Activated T-cell treated with anti-CD3 and anti-CD28 coated beads, Interleukin-2, amount 50 U/mL, for 48 hours (primary cell): ENCODE measurements around the gene GRK5.

Experiments
- DNase-seq, 2 experiments: peaks; one replicate each; pipeline ENCODE4 v3.0.0-alpha.2; 2020

GRK5 gene

DNA sequence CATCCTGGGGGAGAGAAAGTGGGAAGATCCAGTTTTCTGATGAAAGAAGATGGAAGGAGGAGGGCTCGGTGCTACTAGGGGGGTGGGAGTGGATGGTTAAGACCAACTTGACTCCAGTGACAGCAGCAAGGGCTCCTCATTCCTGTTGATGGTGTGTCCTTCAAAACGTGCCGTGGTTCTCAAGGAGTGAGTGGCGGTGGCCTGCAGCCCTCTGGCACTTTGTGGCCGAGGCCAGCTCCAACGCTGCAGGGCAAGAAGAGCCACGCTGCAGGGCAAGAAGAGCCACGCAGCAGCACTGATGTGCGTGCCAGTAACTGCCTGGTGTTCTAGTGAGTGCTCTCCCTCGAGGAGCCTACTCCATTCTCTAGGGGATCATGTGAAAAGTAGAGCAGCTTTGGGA lies 72.1 kb downstream of the GRK5 start:
- no peak for DNase-seq

DNA sequence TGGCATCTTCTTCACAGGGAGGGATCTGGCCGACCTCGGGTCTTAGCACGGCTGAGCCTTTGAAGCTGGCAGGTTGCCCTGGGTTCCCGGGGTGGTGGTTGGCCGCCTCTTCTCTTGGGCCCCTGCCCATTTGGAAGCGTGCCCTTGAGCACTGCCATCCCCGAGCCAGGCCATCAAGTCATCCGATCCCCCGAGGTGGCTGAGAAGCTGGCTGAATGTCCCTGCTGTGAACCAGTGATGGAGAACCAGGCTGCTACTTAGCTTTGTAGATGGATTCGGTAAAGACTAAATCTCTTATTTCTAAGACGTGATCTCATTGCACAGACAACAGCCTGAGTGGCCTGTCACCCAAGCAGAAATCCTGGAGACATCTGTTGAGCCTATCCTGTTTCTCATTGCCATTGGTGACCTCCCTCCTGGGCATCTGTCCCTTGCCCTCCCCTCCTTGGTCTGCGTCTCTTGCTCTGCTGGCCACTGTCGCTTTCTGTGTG lies 74.3 kb downstream of the GRK5 start:
- DNase-seq, result no peak

- no peak for DNase-seq
Observed at GRCh38 chr10:119282446-119282845, 75.1 kb downstream of the GRK5 start.

DNA sequence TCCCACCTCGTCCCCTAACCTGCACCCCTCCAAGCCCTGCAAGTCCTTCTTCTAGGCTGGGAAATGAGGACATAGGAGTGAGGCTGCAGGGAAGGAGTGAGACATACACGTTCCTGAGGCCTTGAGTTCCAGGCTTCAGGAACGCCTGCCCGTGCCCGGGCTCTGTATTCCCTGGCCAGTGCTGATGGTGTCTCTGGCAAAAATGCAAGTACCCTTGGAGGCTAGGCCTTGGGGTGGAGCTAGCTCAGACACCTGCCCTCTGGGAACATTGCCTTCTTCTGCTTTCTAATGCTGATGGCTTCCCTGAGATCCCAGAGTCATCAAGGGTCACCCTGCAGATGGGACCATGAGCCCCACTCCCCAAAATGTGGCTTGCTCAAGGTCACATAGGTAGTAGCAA lies 76.0 kb downstream of the GRK5 start:
- DNase-seq, result no peak

DNA sequence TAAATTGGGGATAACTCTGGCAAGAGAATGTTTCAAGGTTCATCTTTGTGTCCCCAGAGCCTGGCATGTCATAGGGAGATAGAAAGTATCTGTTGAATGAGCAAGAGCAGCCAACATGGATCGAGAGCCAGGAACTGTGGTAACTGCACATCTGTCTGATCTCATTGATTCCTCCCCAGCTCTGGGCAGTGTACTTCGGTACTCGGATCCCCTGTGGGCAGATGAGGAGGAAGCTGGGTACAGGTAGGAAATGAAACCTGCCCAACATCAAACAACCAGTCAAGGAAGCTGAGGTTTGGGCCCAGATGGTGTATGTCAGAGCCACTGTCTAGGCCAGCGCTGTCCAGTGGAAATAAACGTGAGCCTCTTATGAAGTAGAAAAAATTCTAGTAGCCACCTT lies 76.4 kb downstream of the GRK5 start:
- DNase-seq, result no peak

DNA sequence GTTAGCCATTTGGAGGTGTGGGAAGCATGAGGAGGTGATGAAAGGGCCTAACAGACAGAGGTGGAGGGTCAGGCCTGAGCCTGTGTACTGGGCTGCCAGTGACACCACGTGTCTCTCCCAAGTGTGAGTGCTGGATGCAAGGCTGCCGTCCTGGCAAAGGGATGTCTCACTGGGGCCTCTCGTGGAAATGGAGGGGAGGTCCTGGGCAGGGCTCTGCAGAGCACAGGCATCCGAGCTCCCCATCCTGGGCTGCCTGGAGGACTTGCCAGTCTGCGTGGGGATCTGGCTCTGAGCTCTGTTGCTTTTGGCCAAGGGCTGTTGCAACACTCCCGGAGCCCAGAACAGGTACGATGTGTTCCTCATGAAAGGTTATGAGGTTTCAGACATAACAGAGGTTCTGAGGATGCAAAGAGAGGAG lies 77.3 kb downstream of the GRK5 start:
- DNase-seq, result no peak

- DNase-seq, result no peak
Observed at GRCh38 chr10:119285495-119286267, 78.3 kb downstream of the GRK5 start.

GRCh38 chr10:119286516-119286915 lies 79.1 kb downstream of the GRK5 start:
- DNase-seq, result no peak

GRCh38 chr10:119286983-119287633 lies 79.7 kb downstream of the GRK5 start:
- DNase-seq, result no peak

DNA sequence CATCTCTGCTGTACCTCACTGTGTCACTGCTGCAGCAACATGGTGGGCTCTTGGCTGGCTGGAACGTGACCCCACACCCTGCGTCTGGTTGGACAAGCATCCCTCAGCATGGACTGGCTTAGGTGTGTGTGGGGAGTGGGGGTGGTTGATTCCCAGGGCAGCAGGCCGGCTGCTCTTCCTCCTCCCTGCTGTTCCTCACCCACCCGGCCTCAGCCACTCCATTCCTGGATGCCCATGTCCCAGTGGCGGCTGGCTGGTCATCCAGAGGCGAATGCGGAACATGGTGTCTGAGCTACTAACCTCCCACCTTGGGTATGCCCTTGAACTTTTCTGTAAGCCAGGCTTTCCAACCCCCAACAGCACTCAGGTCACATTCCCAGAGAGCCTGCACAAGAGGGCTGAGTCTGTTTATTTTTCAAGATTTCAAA lies 81.2 kb downstream of the GRK5 start:
- DNase-seq, result no peak

DNA sequence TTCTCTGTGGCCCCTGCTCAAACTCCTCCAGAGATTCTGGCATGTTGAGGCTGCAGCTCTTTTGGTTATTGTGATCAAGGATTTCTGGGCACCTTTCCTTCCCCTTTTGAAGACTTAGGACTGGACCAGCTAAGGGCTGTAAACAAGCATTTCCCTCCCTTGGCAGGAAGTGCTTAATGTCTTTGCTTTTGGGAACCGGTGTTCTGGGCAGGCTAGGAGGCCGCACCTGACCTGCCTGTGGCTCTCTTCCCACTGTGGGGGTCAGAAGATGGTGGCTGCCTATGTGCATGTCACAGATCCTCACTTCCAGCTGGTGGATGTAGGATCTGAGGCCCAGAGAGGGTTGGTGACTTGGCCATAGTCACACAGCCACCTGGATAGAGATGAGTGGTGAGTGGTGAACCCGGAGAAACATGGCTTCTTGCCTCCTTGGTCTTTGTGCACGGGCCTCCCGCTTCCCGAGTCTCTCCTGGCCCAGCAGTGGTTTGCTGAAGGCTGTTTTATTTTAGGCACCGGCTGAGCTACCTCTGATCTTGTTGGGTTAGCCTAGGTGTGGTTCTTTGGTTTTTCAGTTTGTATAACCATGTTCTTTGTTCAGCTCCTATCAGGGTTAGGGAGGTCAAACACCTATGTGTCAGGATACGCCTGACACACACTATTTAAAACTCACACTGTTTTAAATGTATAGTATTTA lies 82.0 kb downstream of the GRK5 start:
- DNase-seq, result no peak

DNA sequence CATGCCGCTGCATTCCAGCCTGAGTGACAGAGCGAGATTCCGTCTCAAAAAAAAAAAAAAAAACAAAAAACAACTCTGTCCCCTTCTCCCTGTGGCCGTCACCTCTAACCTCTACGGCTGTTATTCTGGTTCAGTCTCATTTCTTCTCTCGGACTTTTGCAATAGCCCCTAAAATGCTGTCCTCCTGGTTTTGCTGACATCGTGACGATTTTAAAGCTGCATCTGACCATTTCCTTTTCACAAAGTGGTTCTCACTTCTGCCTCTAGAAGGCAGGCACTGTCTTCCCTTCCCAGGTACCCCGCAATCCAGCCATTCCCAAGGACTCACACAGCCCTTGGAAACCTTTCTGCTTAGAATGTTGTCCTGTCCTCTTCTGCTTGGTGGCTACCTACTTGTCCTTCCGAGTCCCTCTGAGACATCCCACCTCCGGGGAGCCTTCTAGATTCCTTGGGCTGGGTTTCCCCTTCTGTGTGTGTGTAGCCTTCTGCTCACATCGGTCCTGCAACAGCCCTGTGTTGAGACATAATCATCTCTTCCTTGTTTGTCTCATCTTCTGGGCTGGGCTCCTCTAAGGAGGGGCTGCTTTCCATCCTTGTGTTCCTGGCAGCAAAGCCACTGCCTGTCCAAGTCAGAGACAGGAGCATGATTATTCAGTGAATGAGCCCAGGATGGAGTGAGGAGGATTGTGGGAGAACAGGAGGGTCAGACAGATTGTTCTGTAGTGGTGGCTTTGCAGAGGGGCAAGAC lies 83.1 kb downstream of the GRK5 start:
- DNase-seq, result no peak

DNA sequence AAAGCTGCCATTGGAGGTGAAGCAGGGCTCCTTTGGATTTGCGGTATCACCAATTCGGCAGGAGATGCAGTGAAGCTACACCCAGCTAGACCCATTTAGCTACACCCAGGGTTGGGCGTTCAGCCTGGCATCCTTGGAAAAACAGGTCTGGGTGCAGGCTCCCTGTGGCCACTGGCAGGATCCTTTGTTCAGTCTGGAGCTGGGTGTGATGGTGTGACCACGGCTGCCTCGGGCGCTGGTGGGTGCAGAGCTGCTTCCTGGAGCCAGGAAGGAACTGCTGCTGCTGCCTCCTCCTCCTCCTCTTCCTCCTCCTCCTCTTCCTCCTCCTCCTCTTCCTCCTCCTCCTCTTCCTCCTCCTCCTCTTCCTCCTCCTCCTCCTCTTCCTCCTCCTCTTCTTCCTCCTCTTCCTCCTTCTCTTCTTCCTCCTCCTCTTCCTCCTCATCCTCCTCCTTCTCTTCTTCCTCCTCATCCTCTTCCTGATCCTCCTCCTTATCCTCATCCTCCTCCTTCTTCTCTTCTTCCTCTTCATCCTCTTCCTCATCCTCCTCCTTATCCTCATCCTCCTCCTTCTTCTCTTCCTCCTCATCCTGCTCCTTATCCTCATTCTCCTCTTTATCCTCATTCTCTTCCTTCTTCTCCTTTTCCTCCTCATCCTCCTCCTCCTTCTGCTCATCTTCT lies 84.0 kb downstream of the GRK5 start:
- DNase-seq, result no peak

DNA sequence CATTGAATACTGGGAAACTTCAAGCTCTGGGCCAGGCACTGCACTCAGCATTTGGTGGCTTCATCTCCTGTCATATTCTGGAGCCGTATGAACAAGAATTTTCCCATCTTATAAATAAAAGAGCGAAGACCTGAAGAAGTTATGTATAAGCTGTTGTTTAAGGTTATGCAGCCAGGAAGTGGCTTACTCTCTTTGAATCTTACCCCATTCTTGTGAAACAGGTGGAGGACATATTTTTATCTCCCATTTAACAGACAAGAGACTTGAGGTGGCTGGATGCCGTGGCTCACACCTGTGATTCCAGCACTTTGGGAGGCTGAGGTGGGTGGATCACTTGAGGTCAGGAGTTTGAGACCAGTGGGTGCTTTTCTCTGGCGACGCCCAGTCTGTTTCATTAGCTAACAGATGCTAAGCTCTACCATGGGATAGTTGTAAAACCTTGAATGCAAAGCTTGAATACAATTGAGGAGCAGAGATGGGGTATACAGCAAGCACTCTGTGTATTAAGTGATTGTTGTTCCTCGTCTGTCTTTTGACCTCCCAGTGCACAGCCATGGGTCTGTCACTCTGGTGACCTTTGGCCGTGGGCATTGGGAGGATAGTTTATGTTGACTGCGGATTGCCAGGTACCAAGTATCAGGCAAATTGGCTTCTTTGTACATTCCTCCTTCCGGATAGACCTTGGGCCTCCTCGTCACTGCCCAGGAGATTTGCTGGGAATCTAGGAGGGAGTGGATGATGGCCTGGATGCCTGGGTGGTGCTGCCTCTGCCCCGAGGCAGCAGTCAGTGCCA lies 85.8 kb downstream of the GRK5 start:
- no peak for DNase-seq

GRCh38 chr10:119296703-119297102 lies 89.3 kb downstream of the GRK5 start:
- no peak for DNase-seq

GRCh38 chr10:119297207-119297968 lies 90.0 kb downstream of the GRK5 start:
- DNase-seq, result no peak

DNA sequence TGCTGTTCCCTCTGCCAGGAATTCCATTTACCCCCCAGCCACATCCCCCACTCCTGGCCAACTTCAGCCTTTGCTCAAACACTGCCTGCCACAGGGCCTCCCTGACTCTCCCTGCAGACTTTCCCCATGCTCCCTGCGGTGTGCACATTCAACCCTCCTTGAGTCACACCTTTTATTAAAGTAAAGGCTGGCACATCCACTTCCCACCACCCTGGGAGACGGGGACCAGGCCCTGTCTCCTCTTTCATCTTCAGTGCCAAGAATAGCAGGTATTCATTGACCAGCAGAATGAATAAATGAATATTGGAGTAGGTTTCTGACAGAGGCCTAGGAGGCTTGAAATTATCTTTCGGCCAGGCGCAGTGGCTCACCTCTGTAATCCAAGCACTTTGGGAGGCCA lies 91.4 kb downstream of the GRK5 start:
- DNase-seq, result no peak

GRCh38 chr10:119299531-119299930 lies 92.2 kb downstream of the GRK5 start:
- DNase-seq, result no peak

DNA sequence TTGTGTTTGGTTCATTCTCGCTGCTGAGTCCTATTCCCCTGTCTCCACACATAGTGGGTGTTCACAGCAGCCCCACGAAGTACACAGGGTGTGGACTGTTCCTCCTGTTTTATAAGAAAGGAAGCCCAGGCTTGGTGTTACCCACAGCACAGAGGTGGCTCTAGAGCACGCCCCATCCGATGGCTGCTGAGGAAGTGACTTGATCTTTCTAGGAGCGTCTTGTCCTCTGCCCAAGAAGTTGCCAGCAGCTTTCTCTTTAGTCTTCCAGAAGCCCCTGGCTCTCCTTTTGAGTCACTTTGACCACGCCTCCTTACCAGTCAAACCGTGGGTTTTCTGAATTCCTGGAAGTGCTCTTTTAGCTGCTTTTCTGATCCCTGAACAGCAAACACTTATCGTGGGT lies 94.0 kb downstream of the GRK5 start:
- peak; percentile 79 to 80 for DNase-seq

- no peak for DNase-seq
Observed at GRCh38 chr10:119302172-119302571, 94.8 kb downstream of the GRK5 start.
